Hepatocyte (in vitro differentiated cells): ENCODE results near the gene GNL1. TPM values are rescaled to one million over a fixed set of nuclear protein-coding genes. Genes with fewer than 3 reads are reported as not detected.

Experiments
- DNase-seq: peaks from one replicate; pipeline ENCODE4 v3.0.0-alpha.2; 2016; ENCODE audit warnings: low spot score
- H2AFZ ChIP-seq: fragments of 200-600 bp; sonication (generic); 2 replicates; pipeline ENCODE4 v1.6.0; 2016; ENCODE audit warnings: antibody characterized with exemption, mild to moderate bottlenecking
- H3K27ac ChIP-seq: fragments of 200-600 bp; sonication (generic); 2 replicates; pipeline ENCODE4 v1.5.1; 2016; ENCODE audit warnings: mild to moderate bottlenecking
- H3K27me3 ChIP-seq: fragments of 200-600 bp; sonication (generic); 2 replicates; pipeline ENCODE4 v1.6.1; 2016
- H3K36me3 ChIP-seq: fragments of 200-600 bp; sonication (generic); replicated peaks from 2 replicates; pipeline ENCODE4 v1.5.1; 2016; ENCODE audit warnings: low read depth; ENCODE audit not compliant: insufficient read depth
- H3K4me1 ChIP-seq: fragments of 200-600 bp; sonication (generic); 2 replicates; pipeline ENCODE4 v1.5.1; 2016; ENCODE audit warnings: mild to moderate bottlenecking, moderate library complexity; ENCODE audit not compliant: insufficient read depth
- H3K4me2 ChIP-seq: fragments of 200-600 bp; sonication (generic); 2 replicates; pipeline ENCODE4 v1.6.0; 2016
- H3K4me3 ChIP-seq: fragments of 200-600 bp; sonication (generic); 2 replicates; pipeline ENCODE4 v1.5.1; 2016; ENCODE audit warnings: mild to moderate bottlenecking
- H3K79me2 ChIP-seq: fragments of 200-600 bp; sonication (generic); 2 replicates; pipeline ENCODE4 v1.6.0; 2017; ENCODE audit warnings: mild to moderate bottlenecking
- H3K9me2 ChIP-seq: fragments of 200-600 bp; sonication (generic); replicated peaks from 2 replicates; pipeline ENCODE4 v1.6.0; 2017; ENCODE audit warnings: mild to moderate bottlenecking; ENCODE audit not compliant: insufficient read depth
- H3K9me3 ChIP-seq: fragments of 200-600 bp; sonication (generic); 2 replicates; pipeline ENCODE4 v1.5.1; 2016; ENCODE audit warnings: low read depth, mild to moderate bottlenecking
- H4K20me1 ChIP-seq: fragments of 200-600 bp; sonication (generic); 2 replicates; pipeline ENCODE4 v1.6.0; 2016; ENCODE audit warnings: mild to moderate bottlenecking; ENCODE audit not compliant: insufficient read depth, poor library complexity, severe bottlenecking
- CTCF ChIP-seq: fragments of 200-600 bp; sonication (generic); IDR thresholded peaks from 2 replicates; pipeline ENCODE4 v1.5.1; 2016; ENCODE audit warnings: antibody characterized with exemption, mild to moderate bottlenecking; ENCODE audit not compliant: poor library complexity
- EZH2 ChIP-seq: fragments of 200-600 bp; sonication (generic); IDR thresholded peaks from 2 replicates; pipeline ENCODE4 v1.6.1; 2016; ENCODE audit warnings: antibody characterized with exemption, mild to moderate bottlenecking, borderline replicate concordance
- EZH2phosphoT487 ChIP-seq: fragments of 200-600 bp; sonication (generic); IDR thresholded peaks from one replicate; pipeline ENCODE4 v1.6.1; 2018; ENCODE audit warnings: antibody characterized with exemption, mild to moderate bottlenecking, low read depth, moderate library complexity; ENCODE audit not compliant: unreplicated experiment, severe bottlenecking
- WGBS: methylation state at CpG from one replicate; pipeline ENCODE4 v1.1.6; 2016; ENCODE audit warnings: low lambda C conversion rate; ENCODE audit errors: missing lambda C conversion rate; 5-methylcytosine and 5-hydroxymethylcytosine counted together
- polyA plus RNA-seq: library from polyadenylated mRNA; unstranded; fragments of >200 nt; fragmentation: Nextera tagmentation; extraction: Ambion mirVana; gene quantifications from 2 replicates; pipeline ENCODE4 v1.2.1, GENCODE V29; 2016
- total RNA-seq: library from RNA; depleted of rRNA; stranded (reverse); fragments of >200 nt; gene quantifications from 2 replicates; pipeline ENCODE4 v1.2.3, GENCODE V29; 2014

GNL1 gene
- total RNA-seq (29.5 and 33.2 TPM in 2 replicates), polyA plus RNA-seq (81.1 and 101 TPM in 2 replicates)

- Histone ChIP-seq H3K79me2 (peaks cover 49% of the 10 kb centered on the region), H3K9me2 (no peaks in the 10 kb centered on the region), H3K27me3 (no peaks in the 10 kb centered on the region), H2AFZ (peak within 1 kb of the TSS; percentile 83), H3K9me3 (no peaks in the 10 kb centered on the region), H3K4me3 (peak within 1 kb of the TSS; percentile 79), H3K36me3 (no peaks in the 10 kb centered on the region), H4K20me1 (peaks cover 15% of the 10 kb centered on the region), H3K4me1 (peaks cover 13% of the 10 kb centered on the region), H3K4me2 (peak within 1 kb of the TSS; percentile 92), H3K27ac (peak within 1 kb of the TSS; percentile 100)
- TF ChIP-seq EZH2phosphoT487 (no peak), EZH2 (no peak), CTCF (no peak)
- 2% methylated on average over 49 of the region's 71 CpGs for WGBS
- DNase-seq = peak; percentile 98
Measured at GRCh38 chr6:30556066-30556905, at the start of gene GNL1. Gene GNL1 (minus strand): TSS chr6:30556489. CDS start chr6:30556203, 286 bp downstream.

GRCh38 chr6:30603961-30604360 lies 47.7 kb upstream of the GNL1 start:
- TF ChIP-seq EZH2phosphoT487 = no peak
- TF ChIP-seq CTCF = no peak
- TF ChIP-seq EZH2 = no peak
- H3K9me3 ChIP-seq = no peaks in the 10 kb centered on the region
- H3K27ac ChIP-seq = no peak overlapping the region
- 97% methylated on average over 12 of the region's 13 CpGs for WGBS
- no peak for DNase-seq
- H3K4me2 ChIP-seq = no peak overlapping the region
- H2AFZ ChIP-seq = no peak overlapping the region
- H3K27me3 ChIP-seq = no peaks in the 10 kb centered on the region
- peaks cover 4% of the 10 kb centered on the region for H3K36me3 ChIP-seq
- no peaks in the 10 kb centered on the region for H3K9me2 ChIP-seq
- H3K4me3 ChIP-seq = no peak overlapping the region
- H3K79me2 ChIP-seq = no peaks in the 10 kb centered on the region
- H3K4me1 ChIP-seq = no peaks in the 10 kb centered on the region
- peaks cover 30% of the 10 kb centered on the region for H4K20me1 ChIP-seq

- Histone ChIP-seq H3K9me3 (no peaks in the 10 kb centered on the region), H3K27ac (no peak overlapping the region), H3K4me1 (no peaks in the 10 kb centered on the region), H3K27me3 (no peaks in the 10 kb centered on the region), H3K36me3 (peaks cover 4% of the 10 kb centered on the region), H3K4me3 (no peak overlapping the region), H3K4me2 (no peak overlapping the region), H3K9me2 (no peaks in the 10 kb centered on the region), H2AFZ (no peak overlapping the region), H3K79me2 (no peaks in the 10 kb centered on the region), H4K20me1 (peaks cover 22% of the 10 kb centered on the region)
- WGBS = 98% methylated on average over 33 of the region's 39 CpGs
- TF ChIP-seq EZH2 (no peak), EZH2phosphoT487 (no peak), CTCF (no peak)
- no peak for DNase-seq
Measured at GRCh38 chr6:30601815-30602641, 45.7 kb upstream of the GNL1 start.
